Amniotic epithelial cell (primary cell): ENCODE measurements around the gene SMC4.

Experiments used
- DNase-seq: peaks from one replicate; pipeline ENCODE4 v3.0.0-alpha.2; 2010; ENCODE audit warnings: low read depth

The SMC4 gene

GRCh38 chr3:160394009-160394392 is 5.4 kb upstream of the SMC4 start:
- DNase-seq = no peak

- peak; percentile 64 for DNase-seq
Observed at GRCh38 chr3:160395297-160395696, 4.2 kb upstream of the SMC4 start.

DNA sequence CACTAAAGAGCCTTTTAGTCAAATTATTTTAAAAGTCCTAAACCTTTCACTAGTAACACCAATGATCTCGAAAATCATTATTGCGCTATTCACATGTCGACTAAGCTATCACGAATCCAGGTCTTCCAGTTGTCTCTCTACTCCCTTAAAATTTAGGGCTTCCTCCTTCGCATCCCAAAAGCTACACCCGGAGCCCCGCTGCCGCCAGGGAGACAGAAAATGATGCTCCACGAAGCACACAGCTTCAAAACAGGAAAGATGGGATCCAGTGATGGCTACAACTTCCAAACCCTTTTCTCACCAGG is 678 bp upstream of the SMC4 start:
- no peak for DNase-seq

DNA sequence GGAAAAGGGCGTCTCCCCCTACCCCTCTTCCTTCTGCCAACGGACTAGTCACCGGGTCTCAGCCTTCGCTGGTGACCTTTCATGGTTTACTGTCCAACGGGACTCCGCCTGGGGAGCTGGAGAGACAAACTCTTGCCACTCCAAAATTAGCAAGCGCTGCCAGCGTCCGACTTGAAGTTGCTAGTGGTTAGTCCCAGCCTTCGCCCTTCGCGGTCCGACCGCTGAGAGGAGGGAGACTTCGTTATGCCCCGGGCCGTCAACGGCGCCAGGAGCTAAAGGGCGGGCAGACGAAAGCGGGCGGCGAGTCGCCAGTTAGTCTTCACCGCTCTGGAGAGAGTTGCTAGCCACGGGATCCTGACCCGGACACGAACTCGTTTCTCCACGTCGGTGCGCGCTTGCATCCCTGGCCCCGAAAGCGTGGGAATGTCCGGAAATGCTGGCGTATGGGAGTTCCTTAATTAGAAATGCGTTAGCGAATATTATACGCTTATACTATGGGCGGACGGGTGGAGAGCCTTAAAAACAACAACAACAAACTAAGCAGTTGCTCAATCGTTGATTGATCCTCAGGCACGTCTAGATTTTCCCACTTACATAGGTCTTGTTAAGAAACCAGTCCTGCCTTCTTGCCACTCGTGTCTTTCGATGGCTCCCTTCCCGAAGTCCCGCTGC is 716 bp downstream of the SMC4 start:
- DNase-seq = peak; percentile 61

DNA sequence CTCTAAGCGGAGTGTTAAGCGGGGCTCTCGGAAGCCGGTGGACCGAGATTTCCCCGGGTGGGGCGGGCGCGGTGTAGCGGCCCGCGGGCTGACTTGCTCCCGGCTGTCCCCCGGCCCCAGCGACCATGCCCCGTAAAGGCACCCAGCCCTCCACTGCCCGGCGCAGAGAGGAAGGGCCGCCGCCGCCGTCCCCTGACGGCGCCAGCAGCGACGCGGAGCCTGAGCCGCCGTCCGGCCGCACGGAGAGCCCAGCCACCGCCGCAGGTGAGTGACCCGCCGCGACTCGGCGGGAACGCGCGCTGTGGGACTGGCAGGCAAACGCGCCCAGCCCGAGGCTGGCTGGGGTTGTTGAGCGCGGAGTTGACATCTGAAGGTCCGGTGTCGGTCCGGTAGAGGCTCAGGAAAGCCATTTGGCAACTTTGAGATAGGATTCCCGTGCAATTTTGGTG is 1.3 kb downstream of the SMC4 start:
- DNase-seq = no peak

GRCh38 chr3:160401291-160402095 is 2.0 kb downstream of the SMC4 start:
- DNase-seq = peak; percentile 92

DNA sequence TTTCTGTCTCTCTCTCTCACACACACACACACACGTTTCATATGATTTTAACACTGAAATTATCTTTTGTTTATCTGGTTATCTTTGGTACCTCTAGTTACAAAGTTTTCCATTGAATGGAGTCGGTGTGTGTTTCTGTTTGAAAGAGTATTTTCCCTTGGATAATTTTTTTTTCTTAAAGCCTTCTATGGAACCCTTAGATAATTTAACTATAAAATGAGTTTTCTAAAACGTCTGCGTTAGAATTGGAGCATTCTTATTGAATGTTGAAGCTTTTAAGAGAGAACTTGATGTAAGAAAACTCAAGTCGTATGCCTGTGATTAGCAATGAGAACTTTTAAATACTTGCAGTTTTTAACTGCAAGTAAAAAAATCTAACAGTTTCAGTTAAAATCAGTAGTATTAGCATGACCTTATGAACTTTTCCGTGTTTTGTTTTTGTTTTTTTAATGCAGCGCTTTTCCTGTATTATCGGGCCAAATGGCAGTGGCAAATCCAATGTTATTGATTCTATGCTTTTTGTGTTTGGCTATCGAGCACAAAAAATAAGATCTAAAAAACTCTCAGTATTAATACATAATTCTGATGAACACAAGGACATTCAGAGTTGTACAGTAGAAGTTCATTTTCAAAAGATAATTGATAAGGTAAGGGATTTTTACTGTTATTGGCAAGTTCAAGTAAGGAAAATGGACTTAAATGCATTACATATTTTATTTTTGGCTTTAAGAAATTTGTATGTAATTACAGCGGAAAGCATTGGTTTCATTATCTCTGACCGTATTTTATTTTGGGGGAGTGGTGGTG is 3.0 kb downstream of the SMC4 start:
- no peak for DNase-seq

GRCh38 chr3:160403028-160403545 is 3.6 kb downstream of the SMC4 start:
- DNase-seq = no peak

DNA sequence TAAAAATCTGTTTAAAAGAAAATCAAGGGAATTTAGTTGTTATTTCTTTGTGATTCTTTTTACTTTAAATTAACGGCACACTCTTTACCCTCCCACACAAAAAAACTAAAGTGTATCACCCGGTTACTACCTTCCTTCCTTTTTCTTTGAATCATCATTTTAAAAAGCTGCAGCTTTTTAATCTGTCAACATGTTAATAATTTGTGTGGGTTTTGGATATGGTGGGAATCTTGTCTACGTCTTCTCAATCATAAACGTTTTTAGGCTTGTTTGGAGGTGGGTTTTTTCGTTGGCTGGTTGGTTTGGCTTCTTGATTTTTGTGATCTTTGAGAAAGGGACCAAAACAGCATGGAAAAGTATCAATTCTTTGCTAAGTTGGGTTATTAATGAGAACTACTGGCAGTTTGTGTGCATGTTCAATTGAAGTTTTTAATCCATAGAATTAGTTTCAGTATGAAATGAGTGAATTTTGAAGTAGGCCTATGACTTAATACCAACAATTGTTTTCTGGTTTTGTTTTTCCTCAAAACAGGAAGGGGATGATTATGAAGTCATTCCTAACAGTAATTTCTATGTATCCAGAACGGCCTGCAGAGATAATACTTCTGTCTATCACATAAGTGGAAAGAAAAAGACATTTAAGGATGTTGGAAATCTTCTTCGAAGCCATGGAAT is 4.5 kb downstream of the SMC4 start:
- peak; percentile 48 for DNase-seq

- DNase-seq = peak; percentile 37
Observed at GRCh38 chr3:160409812-160410610, 10.6 kb downstream of the SMC4 start.

DNA sequence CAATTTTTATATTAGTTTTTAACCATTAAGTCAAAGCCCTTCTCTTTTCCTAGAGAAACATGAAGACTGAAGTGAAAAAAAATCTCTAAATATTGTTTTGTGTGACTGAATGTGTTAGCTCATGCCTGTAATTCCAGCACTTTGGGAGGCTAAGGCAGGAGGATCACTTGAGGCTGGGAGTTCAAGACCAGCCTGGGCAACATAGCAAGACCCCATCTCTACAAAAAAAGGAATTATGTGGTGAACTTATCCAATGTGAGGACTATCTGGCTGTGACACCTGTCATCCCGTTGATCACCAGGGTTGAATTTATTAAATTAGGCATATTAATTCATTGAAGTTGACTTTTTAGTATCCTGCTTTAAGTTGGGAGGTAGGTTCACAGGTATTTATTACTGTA is 13.0 kb downstream of the SMC4 start:
- DNase-seq = no peak

DNA sequence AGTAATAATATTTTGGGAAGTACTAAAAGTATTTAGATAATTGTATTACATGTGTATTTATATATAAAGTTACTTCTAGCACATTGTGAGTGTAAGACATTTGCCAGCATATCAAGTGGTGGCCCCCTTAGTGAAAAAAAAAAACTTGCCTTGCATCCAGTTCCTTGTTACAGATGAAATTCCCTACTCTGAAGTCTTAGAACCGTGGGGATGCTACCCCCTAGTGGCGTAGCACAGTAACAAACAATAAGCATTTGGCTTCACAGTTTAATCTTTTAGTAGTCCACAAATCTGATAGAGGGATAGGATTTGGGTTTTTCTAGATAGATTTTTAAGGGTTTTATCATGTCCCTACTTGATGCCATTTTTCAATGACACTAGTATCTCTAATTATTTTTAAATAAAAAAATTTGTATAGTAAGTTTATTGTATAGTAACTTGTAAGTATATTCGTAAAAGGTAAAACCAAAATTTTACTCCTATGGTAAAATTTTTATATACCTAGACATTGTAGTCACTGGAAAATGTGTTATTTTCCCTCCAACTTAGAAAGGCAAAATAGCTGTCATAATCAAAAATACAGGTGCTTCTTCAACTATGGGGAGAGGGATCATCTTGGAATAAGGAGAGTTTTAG is 14.3 kb downstream of the SMC4 start:
- peak; percentile 78 for DNase-seq

GRCh38 chr3:160417311-160417710 is 17.9 kb downstream of the SMC4 start:
- no peak for DNase-seq

DNA sequence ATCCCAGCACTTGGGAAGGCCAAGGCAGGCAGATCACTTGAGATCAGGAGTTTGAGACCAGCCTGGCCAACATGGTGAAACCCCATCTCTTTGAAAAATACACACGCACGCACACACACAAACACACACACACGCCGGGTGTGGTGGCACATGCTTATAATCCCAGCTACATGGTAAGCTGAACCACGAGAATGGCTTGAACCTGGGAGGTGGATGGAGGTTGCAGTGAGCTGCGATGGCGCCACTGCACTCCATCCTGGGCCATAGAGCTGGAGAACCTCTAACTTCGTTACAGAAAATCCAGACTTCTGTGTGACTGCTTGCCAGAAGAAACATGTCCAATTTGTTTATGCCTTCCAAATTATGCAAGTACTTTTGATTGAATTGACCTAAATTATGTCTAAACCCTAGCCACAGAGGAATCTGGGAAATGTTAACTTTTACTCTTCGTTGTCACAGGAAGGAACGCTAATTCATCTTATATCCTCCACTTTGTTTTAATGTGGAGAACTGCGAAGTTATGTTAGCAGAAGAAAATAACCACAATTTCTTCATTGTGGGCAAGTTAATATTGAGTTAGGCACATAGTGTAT is 28.5 kb downstream of the SMC4 start:
- DNase-seq = peak; percentile 79

DNA sequence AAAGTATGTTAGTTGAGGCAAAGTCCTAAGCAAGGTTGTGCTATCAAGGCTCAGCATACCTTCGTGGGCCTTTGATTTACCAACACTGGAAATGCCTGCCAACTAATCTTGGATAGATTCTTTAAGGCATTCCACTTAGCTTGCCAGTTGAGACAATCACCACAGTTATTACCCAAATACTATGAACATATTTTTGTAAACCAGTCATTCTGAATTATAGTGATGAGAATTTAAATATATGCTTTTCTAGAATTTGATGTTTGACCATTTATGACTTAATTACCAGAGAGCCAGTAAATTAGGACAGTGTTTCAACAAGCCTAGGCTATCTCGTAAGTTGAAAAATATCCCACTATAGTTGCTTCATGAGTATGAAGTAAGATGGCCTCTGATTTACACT is 34.6 kb downstream of the SMC4 start:
- peak; percentile 83 for DNase-seq

- no peak for DNase-seq
Observed at GRCh38 chr3:160435095-160435494, 35.6 kb downstream of the SMC4 start.

DNA sequence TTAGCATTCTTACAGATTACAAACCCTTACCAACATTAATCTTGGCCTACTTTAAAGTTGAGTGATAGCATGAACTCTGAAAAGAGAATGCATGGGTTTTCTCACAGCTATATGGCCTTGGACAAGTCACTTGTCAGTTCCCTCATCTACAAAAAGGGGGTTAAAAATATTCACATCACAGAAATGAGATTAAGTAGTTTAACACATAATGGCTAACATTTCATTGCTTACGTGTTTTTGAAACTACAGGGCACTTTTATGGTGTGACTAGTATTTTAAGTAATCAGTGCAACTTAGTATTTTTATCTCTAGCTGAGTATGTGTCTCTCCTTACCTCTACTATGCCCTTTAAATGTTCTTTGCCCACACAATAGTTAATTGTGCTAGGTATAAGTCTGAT is 36.3 kb downstream of the SMC4 start:
- peak; percentile 29 for DNase-seq

GRCh38 chr3:160437083-160437455 is 37.6 kb downstream of the SMC4 start:
- DNase-seq = no peak

- no peak for DNase-seq
Observed at GRCh38 chr3:160440687-160441086, 41.2 kb downstream of the SMC4 start.

GRCh38 chr3:160444411-160444810 is 45.0 kb downstream of the SMC4 start:
- DNase-seq = no peak
